GM18870 (cell line): Measurements from ENCODE around the gene PRG3.
"Not testable (repeated sequence)": the region's sequence is repeated elsewhere in the genome, so short reads cannot be mapped to it uniquely, and the experiment has no call there.

Experiments
- ATAC-seq: cut with Tn5 transposase; IDR thresholded peaks from one replicate; pipeline ENCODE4 v1.9.1; 2021; ENCODE audit warnings: moderate library complexity; ENCODE audit not compliant: unreplicated experiment

The PRG3 gene

DNA sequence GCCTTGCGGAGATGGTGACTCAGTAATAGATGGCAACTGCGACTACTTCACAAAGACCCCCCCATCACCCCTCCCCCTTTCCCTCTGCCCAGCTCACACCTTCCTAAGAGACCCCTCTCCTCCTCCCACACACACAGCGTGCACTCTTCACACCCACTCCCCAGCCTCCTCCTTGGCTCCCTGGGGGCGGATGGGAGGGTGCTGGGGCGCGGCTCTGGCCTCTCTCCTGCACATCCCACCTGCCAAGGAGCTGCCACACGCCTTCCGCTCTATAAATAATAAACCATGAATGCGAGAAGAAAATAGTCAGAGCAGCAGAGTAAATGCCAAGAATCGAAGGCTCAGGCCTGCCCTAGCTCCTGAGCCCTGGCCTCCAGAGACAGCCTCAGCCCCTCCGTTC, 38.2 kb downstream of the PRG3 start:
- ATAC-seq = no peak

DNA sequence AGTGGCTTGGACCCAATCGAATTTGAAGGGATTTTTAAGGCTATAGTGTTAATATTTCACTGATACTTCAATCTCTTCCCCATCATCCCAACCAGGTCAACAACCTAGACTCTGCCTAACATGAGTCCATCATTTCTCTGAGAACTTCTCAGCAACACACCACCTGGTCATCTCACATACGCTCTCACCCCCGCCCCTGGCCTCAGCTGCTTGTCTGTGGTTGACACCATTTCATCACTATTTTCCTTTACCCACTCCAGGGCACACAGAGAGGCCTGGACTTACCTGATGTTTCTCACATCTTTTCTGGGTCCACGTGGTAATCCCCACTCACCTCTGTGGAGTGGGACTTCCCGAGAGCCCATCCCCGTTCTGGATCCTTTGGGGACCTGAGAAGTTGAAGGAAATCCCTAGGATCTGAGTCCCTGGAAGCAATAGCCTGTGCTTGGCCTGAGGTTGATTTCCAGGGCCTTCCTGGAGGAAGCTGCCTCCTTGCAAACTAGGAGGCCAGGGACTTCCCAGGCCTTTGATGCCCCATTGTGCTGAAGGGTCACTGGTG, 39.6 kb downstream of the PRG3 start:
- no peak for ATAC-seq

DNA sequence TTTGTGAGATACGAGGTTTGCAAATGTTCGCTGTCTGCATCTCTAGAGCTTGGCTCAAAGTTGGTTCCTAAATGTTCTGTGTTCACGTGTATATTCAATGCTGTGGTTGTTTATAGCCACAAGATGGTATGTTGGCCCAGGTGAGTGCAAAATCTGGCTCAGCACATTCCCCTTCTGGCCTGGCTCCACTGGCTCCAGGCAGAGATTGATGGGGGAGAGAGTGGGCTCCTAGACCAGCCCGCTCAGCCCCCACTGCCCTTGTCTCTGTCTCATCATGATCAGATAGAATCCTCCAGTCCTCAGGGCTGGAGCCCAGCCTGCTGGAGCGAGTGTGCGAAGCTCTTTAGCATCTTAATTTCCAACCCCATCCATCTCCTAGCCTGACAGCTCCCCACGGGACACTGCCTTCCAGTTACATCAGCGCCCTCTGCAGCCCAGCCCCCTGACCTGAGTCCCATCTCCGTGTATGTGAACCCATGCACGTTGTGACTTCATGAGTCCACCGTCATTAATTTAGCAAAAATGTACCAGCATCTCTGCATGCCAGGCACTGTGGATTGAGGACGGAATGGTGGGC, 40.8 kb downstream of the PRG3 start:
- no peak for ATAC-seq

DNA sequence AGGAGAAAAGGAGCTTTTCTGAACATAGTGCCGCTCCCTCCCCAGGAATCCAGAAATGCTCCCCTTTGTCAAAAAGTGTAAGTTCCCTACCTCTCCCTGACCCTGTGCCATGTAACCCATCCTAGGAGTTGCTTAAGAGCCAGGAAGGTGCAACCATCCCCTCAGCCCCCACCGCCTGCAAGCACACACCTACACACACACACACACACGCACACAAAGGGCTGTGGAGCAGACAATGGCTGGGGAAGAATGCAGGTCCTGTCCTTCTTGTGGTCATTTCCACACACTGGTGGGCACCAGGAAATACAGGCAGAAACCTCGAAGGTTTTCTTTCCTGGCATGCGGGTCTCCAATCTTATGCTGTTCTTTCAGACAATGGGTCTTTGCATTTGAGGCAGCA, 41.6 kb downstream of the PRG3 start:
- ATAC-seq = no peak

DNA sequence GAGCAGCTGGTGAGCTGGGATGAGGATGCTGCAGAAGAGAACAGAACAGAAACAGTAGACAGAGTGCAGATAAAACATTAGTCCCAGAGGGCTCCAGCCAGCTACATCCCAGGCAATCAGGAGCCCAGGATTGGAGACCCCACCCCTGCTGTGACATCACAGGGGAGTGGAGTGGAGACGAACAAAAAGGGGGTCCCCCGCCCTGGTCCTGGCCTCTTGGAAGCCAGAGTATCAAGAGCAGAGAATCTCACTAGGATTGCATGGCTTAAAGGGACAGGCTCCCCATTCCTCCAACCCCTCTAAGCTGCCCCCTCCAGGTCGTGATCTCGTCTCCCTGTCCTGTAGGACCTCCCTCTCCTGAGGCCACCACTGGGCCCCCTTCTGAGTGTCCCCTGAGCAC, 42.8 kb downstream of the PRG3 start, which contains the start of gene P2RX3:
P2RX3 (plus strand) TSS at position 211 of the 400 bp plus-strand sequence. CDS start 199 bp downstream, outside the sequence.
- ATAC-seq = no peak

DNA sequence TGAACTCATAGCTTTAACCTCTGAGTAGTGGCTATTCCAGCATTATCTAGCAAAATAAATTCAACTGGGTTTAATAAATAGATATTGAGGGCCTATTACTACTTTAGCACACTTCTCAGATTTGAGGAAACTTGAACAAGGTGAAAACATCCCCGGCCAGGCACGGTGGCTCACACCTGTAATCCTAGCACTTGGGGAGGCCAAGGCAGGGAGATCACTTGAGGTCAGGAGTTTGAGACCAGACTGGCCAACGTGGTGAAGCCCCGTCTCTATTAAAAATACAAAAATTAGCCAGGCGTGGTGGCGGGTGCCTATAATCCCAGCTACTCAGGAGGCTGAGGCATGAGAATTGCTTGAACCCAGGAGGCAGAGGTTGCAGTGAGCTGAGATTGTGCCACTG, 44.1 kb downstream of the PRG3 start:
- ATAC-seq = not testable (repeated sequence)

DNA sequence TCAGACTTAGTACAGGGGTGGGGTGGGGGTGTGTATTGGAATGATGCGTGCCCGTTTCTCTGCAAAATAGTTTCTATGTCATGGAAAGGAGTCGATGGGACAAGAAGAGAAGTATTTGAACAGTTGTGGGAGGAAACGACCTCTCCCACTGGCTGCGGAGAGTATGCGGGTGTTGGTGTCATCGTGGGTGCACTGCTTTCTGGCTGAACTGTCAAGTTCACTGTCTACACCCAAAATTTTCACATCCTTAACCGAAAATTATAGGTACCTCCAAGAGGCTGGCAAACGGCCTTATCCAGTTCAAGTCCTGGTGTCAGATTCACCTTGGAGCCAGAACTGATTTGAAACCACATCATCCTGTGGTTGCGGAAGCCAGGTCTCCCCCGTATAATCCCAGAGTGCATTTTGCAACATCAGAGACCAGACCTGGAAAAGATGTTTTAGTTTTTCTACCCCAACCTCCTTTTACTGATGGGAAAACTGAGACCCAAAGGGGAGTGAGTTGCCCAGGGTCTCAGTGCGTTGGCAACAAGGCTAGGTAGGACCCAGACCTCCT, 44.8 kb downstream of the PRG3 start:
- ATAC-seq = no peak

DNA sequence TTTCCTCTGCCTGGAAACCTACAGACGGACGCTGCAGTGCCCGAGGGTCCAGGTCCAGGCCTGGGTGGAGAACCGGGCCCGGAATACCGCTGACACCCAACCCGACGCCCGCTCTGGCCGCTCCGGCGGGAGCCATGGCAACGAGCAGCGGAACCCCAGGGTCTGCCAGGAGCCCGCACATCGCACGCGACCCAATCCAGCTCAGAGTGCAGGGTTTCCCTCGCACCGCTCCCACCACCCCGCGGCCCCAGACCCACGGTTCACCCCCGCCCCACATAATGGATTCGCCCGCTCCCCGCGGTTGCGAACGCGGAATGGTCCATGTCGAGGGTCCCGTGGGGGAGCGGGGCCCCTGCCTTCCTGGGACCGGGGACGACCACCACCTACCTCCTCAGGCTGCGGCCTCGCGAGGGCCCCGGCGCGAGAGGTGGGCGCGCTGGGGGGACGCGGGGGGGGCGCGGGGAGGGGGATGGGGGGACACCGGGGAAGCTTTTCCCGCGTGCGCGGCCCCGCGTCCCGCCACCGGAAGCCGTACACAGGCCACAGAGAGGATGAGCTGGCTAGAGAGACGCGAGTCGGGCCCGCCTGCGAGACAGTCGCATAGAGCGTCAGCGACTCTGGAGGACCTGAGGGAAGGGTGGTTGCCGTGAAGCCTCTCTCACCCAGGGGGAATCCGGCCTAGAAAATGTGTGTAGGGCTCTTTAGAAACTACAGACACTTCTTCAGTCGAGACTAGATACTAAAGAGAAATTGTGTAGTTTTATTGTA, 45.4 kb downstream of the PRG3 start, which contains the start of gene SSRP1:
SSRP1 (minus strand) TSS at position 550 of the 768 bp plus-strand sequence. CDS start 771 bp downstream, outside the sequence.
- ATAC-seq = peak; percentile 89

DNA sequence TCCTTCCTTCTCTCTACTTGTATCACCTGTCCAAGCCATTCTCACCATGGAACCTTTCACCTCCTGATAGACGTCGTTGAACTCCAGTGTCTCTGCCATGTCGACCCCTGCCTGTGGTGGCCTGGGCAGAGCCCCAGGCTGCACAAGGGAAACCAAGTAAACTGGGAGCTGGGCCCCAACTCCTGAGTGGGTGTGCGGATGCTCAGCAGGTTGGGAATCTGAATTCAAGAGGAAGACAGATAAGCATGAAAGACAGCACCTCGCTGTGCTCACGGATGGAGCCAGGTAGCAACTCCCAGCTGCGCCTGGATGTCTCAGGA, 46.0 kb downstream of the PRG3 start:
- ATAC-seq = no peak

DNA sequence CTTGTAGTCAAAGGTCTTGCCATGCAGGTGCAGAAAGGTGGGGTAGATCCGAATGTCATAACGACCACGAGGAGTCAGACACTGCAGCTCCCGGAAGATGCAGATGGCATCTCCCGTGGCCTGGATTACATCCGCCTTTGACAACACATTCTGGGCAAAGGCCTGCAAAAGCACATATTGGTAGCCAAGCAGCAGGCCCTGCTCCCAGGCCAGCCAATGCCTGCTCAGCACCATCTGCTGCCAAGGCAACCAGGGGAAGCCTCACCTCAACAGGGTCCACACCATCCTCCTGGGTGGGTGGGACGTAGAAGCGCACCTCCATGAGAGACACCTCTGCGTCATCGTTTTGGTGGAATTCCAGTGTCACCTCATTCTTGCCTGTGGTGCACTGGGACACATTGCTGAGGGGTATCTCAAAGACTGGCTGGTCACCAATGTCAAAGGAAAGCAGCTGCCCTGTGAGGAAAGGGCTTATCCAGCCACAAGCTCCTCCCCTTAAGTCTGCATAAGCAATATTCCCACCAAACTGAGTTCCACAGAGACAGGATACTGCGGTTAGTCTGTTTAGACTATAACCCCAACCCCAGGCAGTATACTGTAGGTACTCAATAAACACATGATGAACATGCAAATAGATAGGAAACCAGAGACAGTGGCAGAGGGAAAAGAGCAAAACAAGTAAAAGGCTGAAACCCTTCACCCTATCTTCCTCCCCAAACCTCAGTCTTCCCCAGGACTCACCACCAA, 48.1 kb downstream of the PRG3 start:
- ATAC-seq = no peak

DNA sequence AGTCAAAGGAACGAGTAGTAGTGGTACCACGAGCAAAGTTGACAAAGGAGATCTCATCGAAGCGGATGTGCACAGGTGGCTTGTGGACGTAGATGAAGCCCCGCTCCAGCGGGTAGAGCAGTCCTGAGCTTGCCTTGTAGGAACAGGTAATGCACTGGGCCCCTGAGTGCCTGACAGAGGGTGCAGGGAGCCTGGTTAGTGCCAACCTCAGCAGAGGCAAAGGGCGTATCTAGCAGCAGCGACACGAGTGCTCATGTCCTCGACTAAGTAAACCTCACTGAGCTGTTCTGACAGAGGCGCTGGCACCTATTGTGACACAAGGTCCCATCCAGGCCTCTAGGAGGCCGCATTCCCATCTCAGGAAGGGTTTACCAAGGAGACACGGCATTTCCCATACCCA, 49.2 kb downstream of the PRG3 start:
- ATAC-seq = no peak

DNA sequence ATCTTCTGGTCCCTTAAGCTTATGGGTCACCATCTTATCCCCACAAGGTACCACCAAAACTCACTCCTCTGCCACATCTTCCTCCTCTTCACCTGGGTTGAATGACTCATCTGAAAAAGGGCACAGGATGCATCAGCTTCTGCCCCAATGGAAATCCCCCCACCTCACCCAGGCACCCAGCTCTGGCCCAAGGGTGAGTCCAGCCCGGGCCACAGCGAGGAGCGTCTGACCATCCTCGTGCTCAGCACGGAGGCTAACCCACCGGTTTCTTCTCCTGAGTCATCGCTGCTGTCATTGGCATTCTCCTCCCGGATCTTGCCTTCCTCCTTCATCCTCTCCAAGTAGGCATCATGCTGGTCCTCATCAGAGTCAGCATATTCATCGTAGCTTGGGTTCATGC, 50.9 kb downstream of the PRG3 start:
- no peak for ATAC-seq

DNA sequence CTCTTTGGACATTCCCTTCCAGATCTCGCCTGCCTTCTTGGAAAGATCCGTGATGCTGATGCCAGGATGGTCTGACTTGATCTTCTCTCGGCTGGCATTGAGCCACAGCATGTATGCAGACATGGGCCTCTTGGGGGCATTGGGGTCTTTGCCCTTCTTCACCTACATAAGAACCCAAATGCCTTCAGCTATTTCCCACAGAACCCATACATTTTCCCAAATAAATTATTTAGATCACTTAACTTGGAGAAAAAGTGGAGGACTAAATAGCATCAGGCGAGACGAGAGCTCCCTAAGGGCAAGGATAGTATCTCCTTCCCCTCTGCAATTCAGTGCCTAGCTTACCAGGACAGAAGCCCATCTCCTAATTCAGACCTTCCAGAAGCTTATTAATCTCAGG, 53.2 kb downstream of the PRG3 start:
- ATAC-seq = no peak
